Activated CD8-positive, alpha-beta memory T cell treated with anti-CD3 and anti-CD28 coated beads, Interleukin-2, amount 50 U/mL, for 4 hours (primary cell): ENCODE data around the gene BNIP3.
"Not testable (repeated sequence)": the region's sequence is repeated elsewhere in the genome, so short reads cannot be mapped to it uniquely, and the experiment has no call there.

Experiments used
- DNase-seq: peaks from one replicate; pipeline ENCODE4 v3.0.0-alpha.2; 2020

The BNIP3 gene

GRCh38 chr10:131928248-131929095 is 53.3 kb downstream of the BNIP3 start:
- peak; percentile 48 for DNase-seq

- DNase-seq: no peak
Measured at GRCh38 chr10:131926743-131927595, 54.8 kb downstream of the BNIP3 start.

GRCh38 chr10:131926253-131926652 is 55.5 kb downstream of the BNIP3 start:
- DNase-seq: no peak

- DNase-seq: no peak
Measured at GRCh38 chr10:131925716-131926115, 56.0 kb downstream of the BNIP3 start.

- DNase-seq: no peak
Measured at GRCh38 chr10:131925011-131925649, 56.6 kb downstream of the BNIP3 start.

- DNase-seq: no peak
Measured at GRCh38 chr10:131923038-131923756, 58.5 kb downstream of the BNIP3 start.

- DNase-seq: no peak
Measured at GRCh38 chr10:131921184-131921583, 60.5 kb downstream of the BNIP3 start.

GRCh38 chr10:131920693-131921092 is 61.0 kb downstream of the BNIP3 start:
- no peak for DNase-seq

GRCh38 chr10:131920151-131920550 is 61.6 kb downstream of the BNIP3 start:
- DNase-seq: no peak

- DNase-seq: not testable (repeated sequence)
Measured at GRCh38 chr10:131919461-131919860, 62.3 kb downstream of the BNIP3 start.
